HG03045 (cell line): ENCODE results near the gene GGTLC1.
"Not testable (repeated sequence)": the region's sequence is repeated elsewhere in the genome, so short reads cannot be mapped to it uniquely, and the experiment has no call there.

Experiments used
- ATAC-seq: cut with Tn5 transposase; IDR thresholded peaks from one replicate; pipeline ENCODE4 v1.9.1; 2021; ENCODE audit warnings: mild to moderate bottlenecking, moderate library complexity; ENCODE audit not compliant: unreplicated experiment

GGTLC1 gene

GRCh38 chr20:23995291-23995690 lies 6.7 kb upstream of the GGTLC1 start:
- not testable (repeated sequence) for ATAC-seq

- ATAC-seq = not testable (repeated sequence)
Measured at GRCh38 chr20:23994001-23994633, 5.5 kb upstream of the GGTLC1 start.

GRCh38 chr20:23993440-23993839 lies 4.9 kb upstream of the GGTLC1 start:
- not testable (repeated sequence) for ATAC-seq

DNA sequence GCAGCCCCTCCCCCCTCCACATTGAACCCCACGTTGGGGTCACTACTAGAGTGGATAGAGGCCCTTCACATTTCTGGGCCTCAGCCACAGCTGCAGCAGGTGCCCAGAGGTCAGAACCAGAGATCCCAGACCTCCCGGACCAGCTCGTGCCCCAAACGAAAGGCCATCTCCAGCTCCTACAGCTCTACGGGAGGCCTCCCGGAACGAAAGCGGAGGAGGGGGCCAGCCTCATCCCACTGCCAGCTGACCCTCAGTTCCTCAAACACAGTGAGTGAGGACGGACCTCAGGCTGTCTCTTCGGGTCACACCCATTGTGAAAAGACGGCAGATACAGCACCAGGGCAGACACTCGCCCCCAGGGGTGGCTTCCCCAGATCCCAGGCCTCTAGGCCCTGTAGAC lies 1.7 kb upstream of the GGTLC1 start:
- not testable (repeated sequence) for ATAC-seq

- not testable (repeated sequence) for ATAC-seq
Measured at GRCh38 chr20:23988966-23989365, 387 bp upstream of the GGTLC1 start.

GRCh38 chr20:23986716-23987115 lies 1.9 kb downstream of the GGTLC1 start:
- ATAC-seq = not testable (repeated sequence)

GRCh38 chr20:23986310-23986709 lies 2.3 kb downstream of the GGTLC1 start:
- not testable (repeated sequence) for ATAC-seq

DNA sequence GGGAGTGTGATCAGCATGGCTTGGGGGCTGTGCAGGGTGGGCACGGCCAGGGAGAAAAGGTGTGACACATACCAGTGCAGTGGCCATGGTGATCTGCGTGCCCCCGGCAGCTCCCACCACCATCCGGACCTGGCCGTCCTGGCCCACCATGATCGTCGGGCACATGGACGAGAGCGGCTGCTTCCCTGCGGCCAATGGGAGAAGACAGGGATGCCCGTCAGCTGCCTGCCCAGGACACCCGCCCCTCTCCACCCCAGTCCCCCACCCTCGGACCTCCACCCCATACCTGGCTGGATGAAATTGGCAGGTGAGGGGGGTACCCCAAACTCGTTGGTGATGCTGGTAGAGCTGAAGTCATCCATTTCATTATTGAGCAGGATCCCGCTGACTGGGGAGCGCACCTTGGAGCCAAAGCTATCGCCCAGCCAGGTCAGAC lies 2.8 kb downstream of the GGTLC1 start:
- not testable (repeated sequence) for ATAC-seq

- ATAC-seq = not testable (repeated sequence)
Measured at GRCh38 chr20:23985066-23985789, 3.4 kb downstream of the GGTLC1 start.

GRCh38 chr20:23984476-23985023 lies 4.0 kb downstream of the GGTLC1 start:
- not testable (repeated sequence) for ATAC-seq

- ATAC-seq = not testable (repeated sequence)
Measured at GRCh38 chr20:23982112-23983018, 6.2 kb downstream of the GGTLC1 start.

DNA sequence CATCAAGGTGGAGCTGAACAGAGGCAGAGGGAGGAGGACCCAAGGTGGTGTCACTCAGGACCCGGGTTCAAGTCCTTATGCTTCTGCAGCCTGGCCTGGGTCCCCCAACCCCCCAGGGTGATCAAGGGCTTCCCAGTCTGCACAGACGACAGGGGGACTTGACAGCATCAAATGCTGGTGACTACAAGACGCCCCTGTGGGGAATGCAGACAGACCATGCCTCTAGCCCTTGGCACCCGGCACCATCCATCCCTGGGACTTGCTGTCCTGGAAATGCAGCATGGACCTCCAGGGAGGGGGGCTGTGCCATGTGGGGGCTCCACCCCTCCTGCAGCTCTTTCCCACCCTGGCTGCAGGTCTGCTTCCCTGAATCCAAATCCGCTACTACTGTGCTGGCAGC lies 7.1 kb downstream of the GGTLC1 start:
- not testable (repeated sequence) for ATAC-seq

- not testable (repeated sequence) for ATAC-seq
Measured at GRCh38 chr20:23981014-23981413, 7.6 kb downstream of the GGTLC1 start.

- ATAC-seq = not testable (repeated sequence)
Measured at GRCh38 chr20:23979899-23980811, 8.4 kb downstream of the GGTLC1 start.

DNA sequence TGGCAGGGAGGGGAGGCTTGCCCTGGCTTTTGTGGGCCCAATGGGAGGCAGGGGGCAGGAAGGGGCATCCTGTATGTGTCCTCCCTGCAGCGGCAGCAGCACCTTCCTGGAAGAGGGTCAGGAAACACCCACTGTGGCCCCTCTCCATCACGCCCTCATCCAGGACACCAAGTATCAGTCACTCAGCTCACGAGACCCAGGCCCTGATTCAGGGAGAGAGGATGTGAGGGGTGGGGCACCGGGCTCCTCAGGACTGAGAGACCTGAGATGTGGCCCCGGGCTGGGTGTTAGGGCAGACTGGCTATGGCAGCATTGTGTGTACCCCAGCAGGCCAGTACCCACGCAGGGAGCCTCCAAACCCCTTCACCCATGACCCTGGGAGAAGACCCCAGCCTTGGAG lies 9.2 kb downstream of the GGTLC1 start:
- not testable (repeated sequence) for ATAC-seq

DNA sequence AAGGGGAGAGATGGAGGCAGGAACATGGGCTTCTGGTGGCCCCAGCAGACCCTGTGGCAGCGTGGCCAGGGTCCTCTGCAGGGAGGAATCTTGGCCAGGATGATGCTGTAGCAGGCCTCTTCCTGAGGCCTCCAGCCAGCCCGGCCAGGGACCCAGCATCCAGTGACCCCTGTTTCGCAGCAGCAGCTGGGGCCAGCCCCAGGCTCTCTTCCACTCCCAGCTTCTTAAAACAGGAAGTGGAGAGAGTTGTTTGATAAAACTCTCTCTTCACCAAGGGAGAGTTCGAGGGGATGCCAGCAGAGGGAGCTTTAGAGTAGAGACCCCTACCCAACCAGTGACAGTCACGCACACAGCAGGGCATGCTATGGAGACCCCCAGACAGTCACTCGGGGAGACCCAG lies 10.1 kb downstream of the GGTLC1 start:
- not testable (repeated sequence) for ATAC-seq

GRCh38 chr20:23974966-23975365 lies 13.6 kb downstream of the GGTLC1 start:
- ATAC-seq = no peak

- no peak for ATAC-seq
Measured at GRCh38 chr20:23971310-23971709, 17.3 kb downstream of the GGTLC1 start.

DNA sequence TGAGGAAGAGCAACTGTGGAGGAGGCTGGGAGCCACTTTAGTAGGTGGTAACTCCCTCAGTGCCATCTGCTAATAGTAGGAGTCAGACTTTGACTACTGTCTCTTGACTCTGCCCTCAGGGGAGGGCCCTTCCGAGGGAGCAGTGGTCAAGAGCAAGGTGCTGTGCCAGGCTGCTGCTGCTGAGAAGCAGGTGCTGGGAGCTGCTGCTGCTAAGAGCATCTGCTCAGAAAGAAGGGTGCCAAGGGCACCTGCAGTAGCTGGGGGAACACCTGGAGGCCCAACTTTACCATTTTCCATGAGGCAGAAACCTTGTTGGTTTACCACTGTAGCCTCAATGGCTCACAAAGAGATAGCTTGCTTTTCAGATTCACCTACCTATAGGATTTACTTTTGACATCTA lies 18.5 kb downstream of the GGTLC1 start:
- no peak for ATAC-seq

- ATAC-seq = no peak
Measured at GRCh38 chr20:23967616-23967979, 21.0 kb downstream of the GGTLC1 start.
